Measurements from ENCODE around the gene VRK1.

Gene VRK1

DNA sequence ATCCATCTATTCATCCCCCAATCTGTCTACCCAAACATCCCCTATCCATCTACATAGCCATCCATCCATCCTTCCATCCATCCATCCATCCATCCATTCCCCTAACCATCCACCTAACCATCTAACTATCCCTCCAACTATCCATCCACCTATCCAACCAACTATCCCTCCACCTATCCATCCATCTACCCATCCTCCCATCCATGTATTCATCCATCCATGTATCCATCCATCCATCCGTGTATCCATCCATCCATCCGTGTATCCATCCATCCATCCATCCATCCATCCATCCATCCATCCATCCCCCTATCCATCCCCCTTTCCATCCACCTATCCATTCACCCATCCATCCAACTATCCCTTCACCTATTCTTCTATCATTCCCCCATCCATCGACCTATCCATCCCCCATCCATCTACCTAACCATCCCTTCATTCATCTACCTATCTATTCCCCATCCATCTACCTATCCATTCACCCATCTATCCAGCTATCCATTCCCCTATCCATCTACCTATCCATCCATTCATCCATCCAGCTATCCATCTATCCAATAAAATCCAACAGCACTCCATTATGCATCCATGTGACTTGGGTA lies 131.7 kb downstream of the VRK1 start:
- no peak for DNase-seq

DNA sequence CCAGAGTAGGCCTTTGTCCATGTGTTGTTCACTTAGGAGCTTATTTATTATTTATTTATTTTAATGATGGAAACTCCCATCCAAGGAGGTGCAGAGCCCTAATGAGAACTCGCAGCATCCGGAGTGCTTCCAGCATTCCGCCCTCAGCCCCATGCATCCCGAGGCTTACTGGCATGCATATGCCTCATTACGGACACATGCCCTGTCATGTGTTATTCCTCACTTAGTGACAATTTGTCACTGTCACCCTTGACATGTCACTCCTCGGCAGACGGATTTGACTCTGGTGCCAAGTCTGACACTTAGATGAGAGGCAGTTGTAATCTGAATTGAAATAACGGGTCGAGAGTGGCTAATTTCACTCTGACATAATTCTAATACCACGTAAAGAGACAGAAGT lies 132.8 kb downstream of the VRK1 start:
- no peak for DNase-seq

DNA sequence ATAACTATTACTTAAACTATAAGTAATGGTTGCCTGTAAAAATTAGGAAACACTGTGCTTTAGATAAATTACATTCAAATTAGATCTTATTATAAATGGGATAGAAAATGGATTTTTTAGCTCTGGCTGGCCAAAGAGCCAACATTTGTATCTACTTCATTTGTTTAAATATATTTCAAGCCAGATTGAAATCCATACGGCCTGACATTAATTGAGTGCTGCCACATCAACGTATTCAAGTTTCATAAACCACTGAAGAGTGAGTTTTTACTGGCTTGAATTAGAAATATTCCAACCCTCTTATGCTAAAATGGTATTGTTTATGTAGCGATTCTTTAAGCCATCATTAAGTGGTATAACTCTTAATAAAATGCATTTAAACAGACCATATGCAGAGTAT lies 133.3 kb downstream of the VRK1 start:
- DNase-seq: no peak

Data from effector CD4-positive, alpha-beta T cell (primary cell).